Vagina (tissue), 2 donors: Measurements from ENCODE around the gene FGFBP2.

Experiments
- POLR2A ChIP-seq, 2 donors: fragments of 450-650 bp; IDR thresholded peaks; one replicate each; pipeline ENCODE4 v1.6.1; 2017; ENCODE audit warnings: antibody characterized with exemption in 2 of 2, mild to moderate bottlenecking in 2 of 2, moderate library complexity in 2 of 2
- POLR2AphosphoS5 ChIP-seq, 2 donors: sonication (generic); formaldehyde crosslinking; IDR thresholded peaks; one replicate each; pipeline ENCODE4 v1.9.0; 2017; ENCODE audit warnings: antibody characterized with exemption in 2 of 2, mild to moderate bottlenecking in 2 of 2, low read depth in 1 of 2; ENCODE audit not compliant: insufficient read depth in 1 of 2
- TF ChIP-seq, protein P1 (sequence below), 3 experiments: fragments of 450-650 bp in 2 of 3; fragments of 200-600 bp in 1 of 3; sonication (generic) in 1 of 3; IDR thresholded peaks; one replicate each; pipeline ENCODE4 v1.5.1; 2017 to 2019; ENCODE audit warnings: antibody characterized with exemption in 3 of 3, mild to moderate bottlenecking in 2 of 3, moderate library complexity in 2 of 3

DNA sequence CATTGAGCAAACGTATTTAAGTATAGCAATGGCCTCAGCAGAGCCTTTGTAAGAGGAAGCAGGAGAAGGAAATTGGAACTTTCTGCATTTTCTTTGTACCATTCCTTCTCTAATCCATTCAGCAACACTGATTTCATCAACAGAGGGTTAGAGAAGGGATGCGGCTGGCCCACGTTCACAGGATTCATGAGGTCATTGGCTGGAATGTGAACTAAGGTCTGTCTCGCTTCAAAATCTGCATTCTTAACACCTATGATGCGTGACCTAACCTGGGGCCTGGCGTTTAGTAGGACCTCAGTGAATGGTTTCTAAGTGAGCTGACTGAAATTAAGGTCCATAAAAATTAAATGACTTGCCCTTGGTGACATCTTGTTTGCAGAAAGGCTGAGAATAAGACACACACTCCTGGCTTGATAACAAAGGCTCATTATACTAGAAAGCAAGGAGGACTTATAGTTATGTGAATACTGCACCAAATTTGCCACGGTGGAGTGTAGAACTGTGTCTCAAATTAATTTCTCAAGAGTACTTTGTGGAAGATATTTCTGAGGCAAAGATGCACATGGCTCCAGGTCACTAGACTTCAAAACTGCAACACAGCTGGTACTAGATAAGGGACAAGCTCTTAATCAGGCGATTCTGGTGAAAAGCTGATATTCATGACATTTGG lies 49.9 kb downstream of the FGFBP2 start:
- TF ChIP-seq, protein P1, sequence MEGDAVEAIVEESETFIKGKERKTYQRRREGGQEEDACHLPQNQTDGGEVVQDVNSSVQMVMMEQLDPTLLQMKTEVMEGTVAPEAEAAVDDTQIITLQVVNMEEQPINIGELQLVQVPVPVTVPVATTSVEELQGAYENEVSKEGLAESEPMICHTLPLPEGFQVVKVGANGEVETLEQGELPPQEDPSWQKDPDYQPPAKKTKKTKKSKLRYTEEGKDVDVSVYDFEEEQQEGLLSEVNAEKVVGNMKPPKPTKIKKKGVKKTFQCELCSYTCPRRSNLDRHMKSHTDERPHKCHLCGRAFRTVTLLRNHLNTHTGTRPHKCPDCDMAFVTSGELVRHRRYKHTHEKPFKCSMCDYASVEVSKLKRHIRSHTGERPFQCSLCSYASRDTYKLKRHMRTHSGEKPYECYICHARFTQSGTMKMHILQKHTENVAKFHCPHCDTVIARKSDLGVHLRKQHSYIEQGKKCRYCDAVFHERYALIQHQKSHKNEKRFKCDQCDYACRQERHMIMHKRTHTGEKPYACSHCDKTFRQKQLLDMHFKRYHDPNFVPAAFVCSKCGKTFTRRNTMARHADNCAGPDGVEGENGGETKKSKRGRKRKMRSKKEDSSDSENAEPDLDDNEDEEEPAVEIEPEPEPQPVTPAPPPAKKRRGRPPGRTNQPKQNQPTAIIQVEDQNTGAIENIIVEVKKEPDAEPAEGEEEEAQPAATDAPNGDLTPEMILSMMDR (IDR thresholded peaks at IDR 0.05) = no peak
- TF ChIP-seq POLR2A (IDR thresholded peaks at IDR 0.05) (no peak), POLR2AphosphoS5 (IDR thresholded peaks at IDR 0.05; ENCODE audit: insufficient read depth in 1 of 2, low read depth in 1 of 2) (no peak)
